Heart left ventricle (tissue), 16 donors: ENCODE results near the gene ZC3HAV1. TPM values are rescaled to one million over a fixed set of nuclear protein-coding genes. Genes with fewer than 3 reads are reported as not detected.

Experiments
- ATAC-seq, 4 donors: fragments of 200-7000 bp; cut with Tn5 transposase; one replicate each; pipeline ENCODE4 v1.9.1; 2020 to 2022; ENCODE audit warnings: moderate library complexity in 4 of 4, mild to moderate bottlenecking in 3 of 4, moderate number of reproducible peaks in 1 of 4
- DNase-seq, 5 donors: peaks; one replicate each; pipeline ENCODE4 v3.0.0-alpha.2; 2020
- H3K27ac ChIP-seq, 12 donors: fragments of 200-600 bp; sonication (generic) in 4 of 12; one replicate each; pipeline versions ENCODE4 v1.5.0 to v1.8.0; 2016 to 2022; ENCODE audit warnings: mild to moderate bottlenecking in 2 of 12
- H3K27me3 ChIP-seq, 9 donors: fragments of 200-600 bp; sonication (generic) in 2 of 9; one replicate each; pipeline versions ENCODE4 v1.5.1 to v1.8.0; 2016 to 2022; ENCODE audit warnings: mild to moderate bottlenecking in 3 of 9
- H3K36me3 ChIP-seq, 9 donors: fragments of 200-600 bp; sonication (generic) in 2 of 9; one replicate each; pipeline versions ENCODE4 v1.5.0 to v1.8.0; 2018 to 2022; ENCODE audit warnings: mild to moderate bottlenecking in 2 of 9
- H3K4me1 ChIP-seq, 12 donors: fragments of 200-600 bp; sonication (generic) in 4 of 12; one replicate each; pipeline versions ENCODE4 v1.5.0 to v1.8.0; 2016 to 2022; ENCODE audit warnings: mild to moderate bottlenecking in 3 of 12
- H3K4me3 ChIP-seq, 12 donors: fragments of 200-600 bp; sonication (generic) in 4 of 12; one replicate each; pipeline versions ENCODE4 v1.5.0 to v1.8.0; 2017 to 2022; ENCODE audit warnings: mild to moderate bottlenecking in 9 of 12, moderate library complexity in 4 of 12
- H3K9me3 ChIP-seq, 12 donors: fragments of 200-600 bp; sonication (generic) in 4 of 12; one replicate each; pipeline versions ENCODE4 v1.5.0 to v1.8.0; 2016 to 2022; ENCODE audit warnings: mild to moderate bottlenecking in 1 of 12
- CTCF ChIP-seq, 12 donors: fragments of 200-600 bp; sonication (generic) in 4 of 12; IDR thresholded peaks; one replicate each; pipeline versions ENCODE4 v1.5.0 to v1.8.0; 2018 to 2022; ENCODE audit warnings: antibody characterized with exemption in 12 of 12, mild to moderate bottlenecking in 5 of 12
- POLR2A ChIP-seq, 2 donors: fragments of 450-650 bp; IDR thresholded peaks; one replicate each; pipeline ENCODE4 v1.6.1; 2017; ENCODE audit warnings: antibody characterized with exemption in 2 of 2, mild to moderate bottlenecking in 2 of 2, moderate library complexity in 2 of 2
- WGBS, 4 donors: extraction: QIAGEN DNeasy Blood & Tissue Kit in 2 of 4; methylation state at CpG; one replicate each; pipeline versions ENCODE4 v1.1.5 to v1.1.7; 2013 to 2018; 5-methylcytosine and 5-hydroxymethylcytosine counted together
- intact Hi-C, 10 donors: fragments of 100-400 bp; cut with DNase I; formaldehyde crosslinking; loops; one replicate each; pipeline versions ENCODE4 v1.11.1 to v1.14.2; 2022
- polyA plus RNA-seq, 2 donors: library from polyadenylated mRNA; stranded (reverse); fragments of 200-250 nt; gene quantifications; one replicate each; pipeline ENCODE4 v1.2.3, GENCODE V29; 2013
- total RNA-seq, 9 donors: library from RNA; depleted of rRNA in 2 of 9; stranded (reverse); fragments of >200 nt in 2 of 9; fragmentation: NEBNext Ultra II Directional in 3 of 9; extraction: Animal tissue kit (Norgen Biotek cat#: 25700) in 3 of 9; gene quantifications; one replicate each; pipeline versions ENCODE4 v1.1.0 to v1.2.4, GENCODE V29; 2016 to 2023
- donor health status: ischemic (EF 13 %, LVEDD 7.1; RV severe dilation, severe dysfunction).
- donor health status: healthy with polysubstance abuse.
- donor health status: DM: no; HTN: yes; CAD: no.
- donor health status: DM: no; HTN: no; CAD: no.
- donor health status: ischemic (EF 25% LVEDD 6.9; RV normal size, moderate dysfunction).
- donor health status: ischemic (EF 25% LVEDD 5.7; RV mildly dilated, moderate dysfunction).
- donor health status: healthy.
- donor health status: DM: yes; HTN: yes; CAD: no.
- donor health status: ischemic (EF 35%, LVEDD 5.7; RV mildly dilated, moderate dysfunction).
- donor health status: nonischemic (EF 11% LVEDD 7.7; RV severe dilation, severe dysfunction).
- donor health status: DM: yes; HTN: yes; CAD: no.
- donor health status: PGD.
- donor health status: ischemic (EF 29% LVEDD 5.4; RV normal size, mild dysfunction).
- donor health status: nonischemic (EF 23%, LVEDD 6.1; RV moderate dilation, normal function).

The ZC3HAV1 gene
- total and polyA plus RNA-seq, 11 donors: 2.8 to 31.9 (median 7.1) TPM

- Histone ChIP-seq H3K9me3 (no peaks in the 10 kb centered on the region), H3K27me3 (no peaks in the 10 kb centered on the region), H3K4me1 (peaks cover 0 to 8% (median 2%) of the 10 kb centered on the region in 12 donors), H3K27ac (no peak overlapping the region), H3K4me3 (no peak overlapping the region), H3K36me3 (peaks cover 0 to 96% (median 75%) of the 10 kb centered on the region in 9 donors)
- no peak for TF ChIP-seq POLR2A (IDR thresholded peaks at IDR 0.05)
- no peak for TF ChIP-seq CTCF (IDR thresholded peaks at IDR 0.05)
- no peak for ATAC-seq
- intact Hi-C loops: no loop called here
- DNase-seq: no peak
- whole genome bisulfite sequencing, 4 donors: 74 to 92% (median 81%) methylated on average over 2 of the region's 2 CpGs
These were observed 55.4 kb downstream of the ZC3HAV1 start for GRCh38 chr7:139054101-139054500.

GRCh38 chr7:139051655-139052054, 57.9 kb downstream of the ZC3HAV1 start:
- no peak for ATAC-seq
- Histone ChIP-seq H3K27ac (no peak overlapping the region), H3K4me1 (peaks cover 0 to 6% (median 0%) of the 10 kb centered on the region in 12 donors), H3K9me3 (no peaks in the 10 kb centered on the region), H3K27me3 (no peaks in the 10 kb centered on the region), H3K4me3 (no peak overlapping the region), H3K36me3 (peaks cover 0 to 100% (median 92%) of the 10 kb centered on the region in 9 donors)
- intact Hi-C loops: no loop called here
- TF ChIP-seq CTCF (IDR thresholded peaks at IDR 0.05) (no peak), POLR2A (IDR thresholded peaks at IDR 0.05) (no peak)
- no peak for DNase-seq

GRCh38 chr7:139049936-139050335, 59.6 kb downstream of the ZC3HAV1 start:
- Histone ChIP-seq H3K27me3 (no peaks in the 10 kb centered on the region), H3K4me3 (no peak overlapping the region), H3K9me3 (no peaks in the 10 kb centered on the region), H3K36me3 (peaks cover 0 to 100% (median 90%) of the 10 kb centered on the region in 9 donors), H3K4me1 (peaks cover 0 to 19% (median 3%) of the 10 kb centered on the region in 12 donors), H3K27ac (no peak overlapping the region)
- WGBS, 4 donors: 86 to 100% (median 94%) methylated on average over 1 of the region's 1 CpG
- TF ChIP-seq CTCF (IDR thresholded peaks at IDR 0.05): no peak
- no peak for TF ChIP-seq POLR2A (IDR thresholded peaks at IDR 0.05)
- intact Hi-C loops: no loop called here
- DNase-seq: no peak
- ATAC-seq: no peak

- no peak overlapping the region for H3K4me3 ChIP-seq
- WGBS, 4 donors: 73 to 95% (median 86%) methylated on average over 7 of the region's 7 CpGs
- DNase-seq (no peak), ATAC-seq (no peak)
- H3K27me3 ChIP-seq: no peaks in the 10 kb centered on the region
- H3K27ac ChIP-seq: no peak overlapping the region
- H3K4me1 ChIP-seq: peaks cover 0 to 27% (median 5%) of the 10 kb centered on the region in 12 donors
- peaks cover 0 to 97% (median 86%) of the 10 kb centered on the region in 9 donors for H3K36me3 ChIP-seq
- intact Hi-C loops: no loop called here
- no peaks in the 10 kb centered on the region for H3K9me3 ChIP-seq
- TF ChIP-seq POLR2A (IDR thresholded peaks at IDR 0.05) (no peak), CTCF (IDR thresholded peaks at IDR 0.05) (no peak)
These were observed 60.4 kb downstream of the ZC3HAV1 start for GRCh38 chr7:139049111-139049510.
